Naive thymus-derived CD4-positive, alpha-beta T cell (primary cell): ENCODE results near the gene KDM4B. TPM values are rescaled to one million over a fixed set of nuclear protein-coding genes. Genes with fewer than 3 reads are reported as not detected.

Experiments
- ATAC-seq: fragments of 150-1000 bp; cut with Tn5 transposase; 2 replicates; pipeline ENCODE4 v1.10.0; 2021; ENCODE audit warnings: mild to moderate bottlenecking, moderate library complexity
- CTCF ChIA-PET: fragments of 350-600 bp; sonication (Branson Sonifier 250); formaldehyde crosslinking; loops from one replicate; lab custom pipeline; 2021; ENCODE audit warnings: antibody characterized with exemption; lab: Charles Lee
- POLR2A ChIA-PET: fragments of 350-600 bp; sonication (Branson Sonifier 250); formaldehyde crosslinking; loops from one replicate; lab custom pipeline; 2021; ENCODE audit warnings: antibody characterized with exemption, inconsistent platforms; lab: Charles Lee
- DNase-seq, 9 donors: peaks; one replicate each; pipeline versions ENCODE4 v3.0.0 to v3.0.0-alpha.2; 2020 to 2022; ENCODE audit warnings: mixed read lengths in 1 of 9
- H3K27ac ChIP-seq: one replicate; pipeline ENCODE4 v1.7.0; 2013; ENCODE audit warnings: mild to moderate bottlenecking, low read depth, low read length, moderate library complexity
- H3K27me3 ChIP-seq, 2 donors: one replicate each; pipeline ENCODE4 v1.7.0; 2013; ENCODE audit warnings: low read length in 2 of 2, mild to moderate bottlenecking in 2 of 2, moderate library complexity in 2 of 2; ENCODE audit not compliant: control insufficient read depth in 2 of 2, insufficient read depth in 2 of 2
- H3K36me3 ChIP-seq, 3 experiments: 1 replicate in 2 of 3; 2 replicates in 1 of 3; pipeline ENCODE4 v1.7.0; 2013; ENCODE audit warnings: low read length in 3 of 3, mild to moderate bottlenecking in 3 of 3, moderate library complexity in 1 of 3; ENCODE audit not compliant: insufficient read depth in 3 of 3, control insufficient read depth in 2 of 3
- H3K4me1 ChIP-seq, 2 donors: one replicate each; pipeline ENCODE4 v1.7.0; 2013; ENCODE audit warnings: low read length in 2 of 2, mild to moderate bottlenecking in 2 of 2, moderate library complexity in 1 of 2; ENCODE audit not compliant: control insufficient read depth in 2 of 2, insufficient read depth in 2 of 2
- H3K4me3 ChIP-seq: 2 replicates; pipeline ENCODE4 v1.7.0; 2013; ENCODE audit warnings: mild to moderate bottlenecking, low read length
- H3K9me3 ChIP-seq, 3 experiments: 1 replicate in 2 of 3; 2 replicates in 1 of 3; pipeline ENCODE4 v1.7.0; 2013; ENCODE audit warnings: low read length in 3 of 3; ENCODE audit not compliant: control insufficient read depth in 2 of 3
- H3K27ac Mint-ChIP-seq, 9 donors: one replicate each; pipeline ENCODE4 v1.8.0; 2020 to 2022; ENCODE audit warnings: mixed read lengths in 9 of 9, mild to moderate bottlenecking in 8 of 9, moderate library complexity in 5 of 9, inconsistent platforms in 2 of 9
- H3K27me3 Mint-ChIP-seq, 5 donors: one replicate each; pipeline ENCODE4 v1.8.0; 2021 to 2022; ENCODE audit warnings: mixed read lengths in 5 of 5, mild to moderate bottlenecking in 1 of 5
- H3K36me3 Mint-ChIP-seq, 5 donors: one replicate each; pipeline ENCODE4 v1.8.0; 2020 to 2022; ENCODE audit warnings: mixed read lengths in 5 of 5, mild to moderate bottlenecking in 3 of 5, inconsistent platforms in 1 of 5
- H3K4me1 Mint-ChIP-seq, 7 donors: one replicate each; pipeline ENCODE4 v1.8.0; 2020 to 2022; ENCODE audit warnings: mixed read lengths in 7 of 7, mild to moderate bottlenecking in 3 of 7, inconsistent platforms in 1 of 7
- H3K4me3 Mint-ChIP-seq, 10 donors: one replicate each; pipeline ENCODE4 v1.8.0; 2020 to 2022; ENCODE audit warnings: mild to moderate bottlenecking in 10 of 10, mixed read lengths in 10 of 10, moderate library complexity in 6 of 10, inconsistent platforms in 2 of 10
- H3K9me3 Mint-ChIP-seq, 11 donors: one replicate each; pipeline ENCODE4 v1.8.0; 2020 to 2022; ENCODE audit warnings: mixed read lengths in 11 of 11, mild to moderate bottlenecking in 4 of 11, inconsistent platforms in 1 of 11, moderate library complexity in 1 of 11
- intact Hi-C, 2 donors: fragments of 100-400 bp; cut with micrococcal nuclease; formaldehyde crosslinking; loops; one replicate each; pipeline ENCODE4 v1.15.1; 2023
- polyA plus RNA-seq, 2 donors: library from polyadenylated mRNA; unstranded; fragments of 300-500 nt; fragmentation: Illumina TruSeq; gene quantifications; one replicate each; pipeline ENCODE4 v1.2.3, GENCODE V29; 2021
- total RNA-seq, 6 experiments: library from RNA in 5 of 6; stranded (reverse) in 5 of 6; gene quantifications; 1 replicate in 5 of 6; 2 replicates in 1 of 6; pipeline ENCODE4 v1.2.3 and lab custom pipeline; 2021 to 2026

The KDM4B gene
- total and polyA plus RNA-seq, 7 experiments from 2014 or later = 8.1 to 78.0 (median 46.7) TPM

- no peak overlapping the region for H3K4me3 Mint-ChIP-seq
- Histone ChIP-seq H3K4me1 (no peaks in the 10 kb centered on the region), H3K27me3 (no peaks in the 10 kb centered on the region), H3K36me3 (peaks cover 0 to 13% (median 0%) of the 10 kb centered on the region in 3 experiments), H3K4me3 (no peak overlapping the region), H3K27ac (no peak overlapping the region), H3K9me3 (peaks cover 0 to 8% (median 0%) of the 10 kb centered on the region in 3 experiments)
- H3K36me3 Mint-ChIP-seq = peaks cover 0 to 7% (median 5%) of the 10 kb centered on the region in 5 donors
- POLR2A ChIA-PET = no interaction called here
- peak in 1 of 9 donors; percentile 14 for DNase-seq
- peaks cover 0 to 15% (median 7%) of the 10 kb centered on the region in 11 donors for H3K9me3 Mint-ChIP-seq
- peaks cover 0 to 2% (median 0%) of the 10 kb centered on the region in 7 donors for H3K4me1 Mint-ChIP-seq
- peak; percentile 5 for ATAC-seq
- CTCF ChIA-PET = no interaction called here
- H3K27me3 Mint-ChIP-seq = no peaks in the 10 kb centered on the region
- no peak overlapping the region for H3K27ac Mint-ChIP-seq
- intact Hi-C loops = loop anchor here (1.0 to 5.0 kb wide), 2 partner anchors 105 to 106 kb away; no protein-coding TSS in a partner anchor
These were observed 184.8 kb downstream of the KDM4B start for GRCh38 chr19:5153601-5154128.

- CTCF ChIA-PET = no interaction called here
- Mint-ChIP-seq H3K9me3 (peaks cover 0 to 21% (median 12%) of the 10 kb centered on the region in 11 donors), H3K27me3 (no peaks in the 10 kb centered on the region), H3K36me3 (peaks cover 0 to 5% (median 3%) of the 10 kb centered on the region in 5 donors), H3K27ac (no peak overlapping the region), H3K4me1 (peaks cover 0 to 2% (median 0%) of the 10 kb centered on the region in 7 donors), H3K4me3 (no peak overlapping the region)
- Histone ChIP-seq H3K27me3 (no peaks in the 10 kb centered on the region), H3K4me3 (no peak overlapping the region), H3K9me3 (peaks cover 0 to 8% (median 0%) of the 10 kb centered on the region in 3 experiments), H3K36me3 (peaks cover 0 to 13% (median 0%) of the 10 kb centered on the region in 3 experiments), H3K4me1 (no peaks in the 10 kb centered on the region), H3K27ac (no peak overlapping the region)
- peak; percentile 66 for ATAC-seq
- DNase-seq = peak in 3 of 9 donors; percentile 34 to 55 (median 40)
- intact Hi-C loops = loop anchor here (1.0 to 5.0 kb wide), 2 partner anchors 106 to 107 kb away; no protein-coding TSS in a partner anchor
- POLR2A ChIA-PET = no interaction called here
These were observed 185.4 kb downstream of the KDM4B start for GRCh38 chr19:5154129-5154798.

GRCh38 chr19:5154799-5155426, 186.0 kb downstream of the KDM4B start:
- Mint-ChIP-seq H3K4me3 (no peak overlapping the region), H3K9me3 (peaks cover 0 to 28% (median 12%) of the 10 kb centered on the region in 11 donors), H3K4me1 (peaks cover 0 to 2% (median 0%) of the 10 kb centered on the region in 7 donors), H3K27ac (peak overlapping the region in 1 of 9 donors; percentile 7), H3K36me3 (peaks cover 0 to 5% (median 0%) of the 10 kb centered on the region in 5 donors), H3K27me3 (no peaks in the 10 kb centered on the region)
- ChIA-PET CTCF (no interaction called here), POLR2A (no interaction called here)
- Histone ChIP-seq H3K4me3 (no peak overlapping the region), H3K4me1 (no peaks in the 10 kb centered on the region), H3K36me3 (peaks cover 0 to 13% (median 0%) of the 10 kb centered on the region in 3 experiments), H3K27me3 (no peaks in the 10 kb centered on the region), H3K9me3 (peaks cover 0 to 8% (median 0%) of the 10 kb centered on the region in 3 experiments), H3K27ac (no peak overlapping the region)
- ATAC-seq = no peak
- DNase-seq = no peak
- intact Hi-C loops = loop anchor here (1.0 to 5.0 kb wide), 2 partner anchors 107 to 108 kb away; no protein-coding TSS in a partner anchor

- no peak for ATAC-seq
- H3K27ac ChIP-seq = no peak overlapping the region
- Mint-ChIP-seq H3K36me3 (peaks cover 0 to 5% (median 0%) of the 10 kb centered on the region in 5 donors), H3K4me1 (peaks cover 0 to 4% (median 0%) of the 10 kb centered on the region in 7 donors), H3K4me3 (no peak overlapping the region), H3K27me3 (no peaks in the 10 kb centered on the region), H3K9me3 (peaks cover 0 to 33% (median 12%) of the 10 kb centered on the region in 11 donors), H3K27ac (peak overlapping the region in 1 of 9 donors; percentile 7)
- peaks cover 0 to 7% (median 0%) of the 10 kb centered on the region in 3 experiments for H3K36me3 ChIP-seq
- H3K4me1 ChIP-seq = no peaks in the 10 kb centered on the region
- H3K9me3 ChIP-seq = peaks cover 0 to 8% (median 0%) of the 10 kb centered on the region in 3 experiments
- H3K27me3 ChIP-seq = no peaks in the 10 kb centered on the region
- POLR2A ChIA-PET = no interaction called here
- intact Hi-C loops = no loop called here
- DNase-seq = no peak
- no peak overlapping the region for H3K4me3 ChIP-seq
- CTCF ChIA-PET = no interaction called here
These were observed 186.8 kb downstream of the KDM4B start for GRCh38 chr19:5155586-5156210.

GRCh38 chr19:5156231-5156986, 187.5 kb downstream of the KDM4B start:
- H3K27ac Mint-ChIP-seq = peak overlapping the region in 2 of 9 donors; percentile 8 to 41
- CTCF ChIA-PET = no interaction called here

GRCh38 chr19:5157186-5157585, 188.3 kb downstream of the KDM4B start:
- Mint-ChIP-seq H3K4me3 (no peak overlapping the region), H3K27me3 (no peaks in the 10 kb centered on the region), H3K36me3 (peaks cover 0 to 5% (median 0%) of the 10 kb centered on the region in 5 donors), H3K4me1 (peaks cover 0 to 4% (median 0%) of the 10 kb centered on the region in 7 donors), H3K27ac (no peak overlapping the region), H3K9me3 (peaks cover 0 to 33% (median 12%) of the 10 kb centered on the region in 11 donors)
- Histone ChIP-seq H3K4me1 (no peaks in the 10 kb centered on the region), H3K27ac (no peak overlapping the region), H3K27me3 (no peaks in the 10 kb centered on the region), H3K9me3 (peaks cover 0 to 8% (median 0%) of the 10 kb centered on the region in 3 experiments), H3K4me3 (no peak overlapping the region), H3K36me3 (no peaks in the 10 kb centered on the region)
- DNase-seq = no peak
- intact Hi-C loops = no loop called here
- ChIA-PET POLR2A (no interaction called here), CTCF (no interaction called here)
- no peak for ATAC-seq

More at GRCh38 chr19:5156231-5156986, 187.5 kb downstream of the KDM4B start:
- H3K9me3 Mint-ChIP-seq = peaks cover 0 to 33% (median 12%) of the 10 kb centered on the region in 11 donors
- Histone ChIP-seq H3K36me3 (peaks cover 0 to under 1% (median 0%) of the 10 kb centered on the region in 3 experiments), H3K9me3 (peaks cover 0 to 8% (median 0%) of the 10 kb centered on the region in 3 experiments), H3K4me3 (no peak overlapping the region), H3K27ac (no peak overlapping the region), H3K27me3 (no peaks in the 10 kb centered on the region), H3K4me1 (no peaks in the 10 kb centered on the region)
- H3K4me1 Mint-ChIP-seq = peaks cover 0 to 4% (median 0%) of the 10 kb centered on the region in 7 donors
- POLR2A ChIA-PET = no interaction called here
- DNase-seq = no peak
- no peaks in the 10 kb centered on the region for H3K27me3 Mint-ChIP-seq
- H3K4me3 Mint-ChIP-seq = no peak overlapping the region
- intact Hi-C loops = no loop called here
- no peak for ATAC-seq
- H3K36me3 Mint-ChIP-seq = peaks cover 0 to 5% (median 0%) of the 10 kb centered on the region in 5 donors
